ENCODE measurements around the gene NKPD1.

DNA sequence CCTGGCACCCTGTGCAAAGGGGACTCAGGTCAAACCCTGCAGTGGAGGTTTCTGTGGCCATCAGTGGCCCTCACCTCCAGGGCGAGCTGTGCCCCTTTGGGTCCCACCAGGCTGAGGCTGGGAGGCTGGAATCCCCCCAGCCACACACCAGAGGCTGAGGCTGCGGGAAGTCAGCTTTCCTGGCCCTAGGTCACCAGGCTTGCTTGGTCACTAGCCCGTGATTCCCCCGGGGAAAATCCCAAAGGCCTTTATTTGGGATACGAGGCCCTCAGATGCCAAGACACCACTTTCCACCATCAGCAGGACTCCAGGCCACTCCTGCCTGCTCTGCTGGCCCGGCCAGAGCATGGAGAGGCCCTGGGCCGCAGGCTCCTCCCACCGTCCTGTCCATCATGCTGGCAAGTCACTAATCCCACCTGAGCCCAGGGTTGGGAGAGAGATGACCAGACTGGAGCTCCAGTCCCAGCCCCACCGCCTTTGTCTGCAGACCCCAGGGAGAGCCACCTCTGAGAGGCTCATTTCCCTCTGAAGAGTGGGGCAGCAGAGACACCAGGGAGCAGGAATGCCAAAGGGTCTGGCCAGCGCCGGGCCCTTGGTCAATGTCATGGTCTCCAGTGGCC lies 4.7 kb downstream of the NKPD1 start:
- no peak for TF ChIP-seq CTCF (IDR thresholded peaks at IDR 0.05; ENCODE audit: low read length)
- no peak for TF ChIP-seq EZH2 (optimal IDR thresholded peaks at IDR 0.05; ENCODE audit: low read depth, low read length)

All from MM.1S (cell line).